Mesenteric fat pad (tissue), 1 donor: ENCODE measurements around the gene PLXNA2. TPM values are rescaled to one million over a fixed set of nuclear protein-coding genes. Genes with fewer than 3 reads are reported as not detected.

Source experiments
- DNase-seq: peaks from one replicate; pipeline ENCODE4 v3.0.0-alpha.2; 2020; ENCODE audit warnings: low spot score
- total RNA-seq: library from RNA; stranded (reverse); fragmentation: NEBNext Ultra II Directional; extraction: Animal tissue kit (Norgen Biotek cat#: 25700); gene quantifications from one replicate; pipeline ENCODE4 v1.2.1, GENCODE V29; 2021
- donor health status: DM: yes; HTN: yes; CAD: no.

The PLXNA2 gene
- total RNA-seq, 1 donor from 2014 or later = 49.0 TPM

- no peak for DNase-seq
Measured at GRCh38 chr1:208265525-208265924, 21.3 kb upstream of the PLXNA2 start.

GRCh38 chr1:208265122-208265469 is 20.9 kb upstream of the PLXNA2 start:
- no peak for DNase-seq

DNA sequence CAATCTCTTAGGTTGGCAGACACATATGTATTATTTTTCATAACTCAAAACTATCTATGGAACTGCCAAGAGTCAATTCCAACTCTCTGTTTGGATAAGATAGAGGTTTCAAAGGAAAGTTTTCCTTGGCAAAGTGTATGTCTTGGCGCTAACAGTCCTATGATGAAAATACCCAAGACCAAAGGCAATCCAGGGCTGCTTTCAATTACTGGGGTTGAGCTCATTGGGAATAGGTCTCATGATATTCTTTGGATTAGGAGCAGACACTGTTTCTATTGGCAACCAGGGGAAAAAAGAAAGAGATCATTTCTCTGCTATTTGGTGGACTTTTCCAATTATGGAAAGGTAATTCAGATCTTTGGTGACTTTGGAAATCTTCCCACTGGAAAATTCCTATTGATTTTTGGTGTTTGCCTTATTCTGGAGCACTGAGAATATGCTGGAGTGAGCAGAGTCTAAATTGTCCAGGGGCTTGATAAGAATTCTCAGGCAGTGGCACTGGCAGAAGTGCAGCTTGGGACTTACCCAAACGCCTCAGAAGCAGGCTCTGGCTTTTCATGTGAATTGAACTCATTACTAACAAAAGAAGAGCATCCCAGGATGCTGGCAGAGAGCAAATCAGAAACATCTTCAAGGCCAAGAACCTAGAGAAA is 20.4 kb upstream of the PLXNA2 start:
- DNase-seq = no peak

DNA sequence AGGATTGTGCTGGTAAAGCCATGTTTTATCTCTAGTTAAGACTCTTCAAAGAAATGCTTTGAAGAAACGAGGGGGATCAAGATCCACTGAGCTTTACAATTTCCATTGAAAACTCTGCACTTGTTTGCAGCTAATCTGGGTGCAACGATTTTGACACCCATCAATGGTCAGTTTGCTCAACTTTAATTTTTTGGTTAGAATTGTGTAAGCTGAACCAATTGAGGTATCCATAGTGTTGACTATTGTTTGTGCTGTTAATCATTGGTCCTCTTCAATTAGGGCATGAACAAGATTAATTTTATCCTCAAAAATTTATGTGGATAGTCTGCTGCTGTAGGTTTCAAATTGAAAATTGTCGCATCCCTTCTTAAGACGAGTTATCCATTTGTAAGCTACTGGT is 17.7 kb upstream of the PLXNA2 start:
- DNase-seq = no peak

DNA sequence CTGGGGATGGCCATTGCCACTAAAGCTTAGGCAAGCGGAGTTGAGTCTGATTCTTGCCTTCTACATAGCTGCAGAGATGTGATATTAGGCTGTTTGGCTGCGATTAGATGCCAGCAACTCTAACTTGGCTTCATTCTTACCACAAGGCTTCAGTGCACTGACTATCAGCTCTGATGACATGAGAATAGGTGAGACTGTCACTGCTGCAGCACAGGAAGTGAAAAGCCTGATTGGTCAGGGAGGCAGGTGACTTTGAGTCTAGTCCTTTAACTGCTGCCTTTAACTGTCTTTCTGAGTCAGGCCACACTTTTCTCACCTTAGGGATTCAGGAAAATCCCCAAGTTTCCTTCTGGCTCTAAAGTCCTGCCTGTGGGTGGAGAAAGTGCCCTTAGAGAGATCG is 14.1 kb upstream of the PLXNA2 start:
- no peak for DNase-seq

GRCh38 chr1:208257351-208257750 is 13.2 kb upstream of the PLXNA2 start:
- no peak for DNase-seq

DNA sequence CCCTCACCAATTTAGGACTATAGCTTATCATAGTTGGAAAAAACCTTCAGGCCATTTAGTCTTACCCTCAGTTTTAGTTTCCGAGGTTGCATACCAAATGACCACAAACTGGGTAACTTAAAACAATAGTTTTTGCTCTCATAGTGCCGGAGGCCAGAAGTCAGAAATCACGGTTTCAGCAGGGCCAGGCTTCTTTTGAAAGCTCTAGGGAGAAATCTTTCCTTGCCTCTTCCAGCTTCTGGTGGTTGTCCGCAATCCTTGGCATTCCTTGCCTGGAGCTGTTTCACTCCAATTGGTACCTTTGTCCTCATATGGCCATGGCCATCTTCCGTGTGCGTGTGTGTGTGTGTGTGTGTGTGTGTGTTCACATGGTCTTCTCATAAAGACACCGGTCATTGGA is 12.4 kb upstream of the PLXNA2 start:
- DNase-seq = no peak

GRCh38 chr1:208256091-208256490 is 11.9 kb upstream of the PLXNA2 start:
- DNase-seq = no peak

- DNase-seq = no peak
Measured at GRCh38 chr1:208254862-208255261, 10.7 kb upstream of the PLXNA2 start.

DNA sequence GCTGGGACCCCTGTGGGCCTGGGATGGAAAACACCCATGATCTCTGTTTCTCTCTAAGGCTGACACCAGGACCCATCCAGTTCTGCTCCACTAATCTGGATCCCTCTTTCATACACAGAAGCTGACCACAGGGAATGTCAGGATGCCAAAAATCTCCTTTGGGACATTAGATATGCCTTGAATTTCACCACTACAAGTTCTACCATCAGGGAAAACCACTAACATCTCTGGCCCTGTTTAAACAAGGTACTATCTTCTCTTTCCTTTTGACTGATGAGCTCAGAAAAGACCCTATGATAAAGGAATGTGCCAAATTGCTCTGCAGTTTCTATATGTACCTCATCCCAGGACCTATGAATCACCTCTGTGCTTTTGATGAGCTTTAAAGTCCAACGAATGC is 10.2 kb upstream of the PLXNA2 start:
- DNase-seq = no peak

- DNase-seq = no peak
Measured at GRCh38 chr1:208252836-208253576, 8.8 kb upstream of the PLXNA2 start.

DNA sequence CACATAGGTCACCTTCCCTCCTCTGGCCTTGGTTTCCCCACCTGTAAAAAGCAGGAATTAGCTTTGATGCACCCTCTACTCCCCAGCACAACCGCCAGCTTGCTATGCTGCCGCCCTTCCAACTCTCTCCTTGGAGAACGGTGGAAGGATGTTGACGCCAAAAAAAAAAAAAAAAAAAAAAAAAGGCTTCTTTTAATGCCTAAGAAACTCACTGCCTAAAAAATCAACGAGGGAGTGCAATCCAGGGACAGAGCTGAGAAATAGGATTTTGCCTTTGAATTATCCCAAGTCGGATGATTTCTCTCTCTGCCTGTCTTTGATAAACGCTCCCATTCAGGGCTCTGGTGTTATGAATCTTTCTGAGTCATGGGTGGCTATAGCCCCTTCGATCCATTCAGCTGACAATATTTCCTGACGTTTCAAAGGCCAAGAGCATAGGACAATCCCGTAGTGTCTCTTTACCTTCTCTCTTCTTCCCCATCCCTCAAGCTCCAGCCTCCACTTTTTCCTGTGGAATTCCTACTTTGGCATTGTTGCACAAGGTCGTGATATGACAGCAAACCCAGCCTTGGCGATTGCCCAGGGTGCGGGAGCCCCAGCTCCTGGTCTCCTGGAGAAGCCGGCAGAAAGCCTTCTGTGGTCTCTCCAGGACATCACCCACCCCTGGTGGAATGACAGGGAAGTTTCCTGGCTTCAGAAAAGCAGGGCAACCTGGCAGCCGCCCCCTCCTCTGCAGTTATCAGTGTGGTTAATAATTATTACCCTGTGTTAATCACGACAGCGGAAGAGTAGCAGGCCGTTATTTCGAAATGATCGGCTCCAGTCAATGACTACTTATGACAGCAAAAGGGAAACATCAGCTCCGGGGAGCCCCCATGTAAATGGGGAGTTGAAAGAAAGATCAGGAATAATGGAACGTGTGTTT is 8.0 kb upstream of the PLXNA2 start:
- no peak for DNase-seq

GRCh38 chr1:208251015-208251414 is 6.8 kb upstream of the PLXNA2 start:
- no peak for DNase-seq

GRCh38 chr1:208250613-208251012 is 6.4 kb upstream of the PLXNA2 start:
- no peak for DNase-seq

DNA sequence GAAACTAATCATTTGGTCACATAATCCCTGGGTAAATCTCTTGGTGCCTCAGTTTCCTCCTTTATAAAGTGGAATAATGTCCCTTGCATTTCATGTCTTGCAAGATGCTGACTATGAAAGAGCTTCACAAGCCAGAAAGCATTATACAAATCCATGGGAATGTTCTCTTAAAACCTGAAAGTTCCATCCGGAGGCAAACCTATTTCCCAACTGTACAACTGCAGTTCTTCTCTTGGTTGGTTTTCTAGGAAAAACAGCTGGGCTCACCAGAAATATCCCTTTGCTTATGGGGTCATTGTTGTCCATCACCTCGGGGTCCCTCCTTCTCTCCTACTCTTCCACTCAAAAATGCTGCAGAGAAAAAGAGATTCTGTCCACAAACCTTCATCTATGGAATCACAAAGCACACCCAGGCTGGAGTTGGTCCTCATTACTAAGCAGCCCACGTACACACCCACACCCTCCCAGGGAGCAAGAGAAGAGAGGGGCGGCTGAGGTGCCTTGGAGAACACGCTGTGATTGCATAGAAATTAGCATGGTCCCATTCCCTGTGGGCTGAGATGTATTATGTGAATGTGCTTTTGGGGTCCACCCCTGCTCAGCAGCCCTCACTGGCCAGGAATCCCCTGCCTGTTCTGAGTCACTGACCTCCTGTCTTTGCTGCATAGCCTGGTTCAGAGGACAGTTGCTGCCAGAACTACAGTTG is 5.0 kb upstream of the PLXNA2 start:
- no peak for DNase-seq

DNA sequence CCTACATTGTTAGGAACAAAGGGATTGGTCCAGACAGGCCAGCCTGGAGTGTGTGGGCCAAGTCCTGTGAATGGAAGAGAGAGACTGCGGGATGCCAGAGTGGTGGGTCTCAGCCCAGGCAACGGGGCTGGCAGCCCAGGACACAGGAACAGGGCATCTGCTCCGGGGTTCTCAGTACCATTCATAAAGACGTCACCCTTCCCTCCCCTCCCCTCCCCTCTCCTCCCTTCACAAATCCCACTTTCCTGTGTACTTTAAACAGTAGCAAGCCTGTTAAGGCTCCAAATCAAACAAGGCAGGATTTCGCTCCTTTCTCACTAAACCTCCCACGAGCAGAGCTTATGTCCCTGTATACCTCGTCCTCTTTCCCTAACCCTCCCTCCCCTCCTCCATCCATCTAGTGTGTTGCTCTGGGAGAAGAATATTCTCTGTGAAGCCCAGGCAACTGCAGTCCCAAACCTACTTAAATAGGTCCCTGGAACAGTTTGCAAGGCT is 4.2 kb upstream of the PLXNA2 start:
- DNase-seq = no peak

DNA sequence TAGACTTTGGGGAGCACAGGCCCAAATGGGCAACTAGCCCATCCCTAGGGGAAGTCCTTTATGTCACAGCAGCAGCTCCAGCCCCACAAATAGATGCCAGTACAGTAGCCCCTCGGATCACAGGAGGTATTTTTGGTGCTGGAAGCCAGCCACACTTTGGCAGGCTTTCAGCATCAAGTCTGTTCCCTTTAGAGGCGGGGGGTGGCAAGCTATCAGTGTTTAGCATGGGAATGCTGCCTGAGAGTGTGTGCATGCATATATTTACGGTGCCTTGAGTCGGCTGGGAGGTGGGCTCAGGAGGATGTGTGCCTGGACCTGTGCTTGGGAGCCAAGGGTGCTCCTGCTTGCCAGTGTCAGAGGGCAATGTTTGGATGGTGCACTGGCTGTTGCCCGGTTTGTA is 3.5 kb upstream of the PLXNA2 start:
- no peak for DNase-seq

GRCh38 chr1:208245185-208245705 is 1.1 kb upstream of the PLXNA2 start:
- DNase-seq = no peak

- no peak for DNase-seq
Measured at GRCh38 chr1:208243527-208243966, 637 bp downstream of the PLXNA2 start.

DNA sequence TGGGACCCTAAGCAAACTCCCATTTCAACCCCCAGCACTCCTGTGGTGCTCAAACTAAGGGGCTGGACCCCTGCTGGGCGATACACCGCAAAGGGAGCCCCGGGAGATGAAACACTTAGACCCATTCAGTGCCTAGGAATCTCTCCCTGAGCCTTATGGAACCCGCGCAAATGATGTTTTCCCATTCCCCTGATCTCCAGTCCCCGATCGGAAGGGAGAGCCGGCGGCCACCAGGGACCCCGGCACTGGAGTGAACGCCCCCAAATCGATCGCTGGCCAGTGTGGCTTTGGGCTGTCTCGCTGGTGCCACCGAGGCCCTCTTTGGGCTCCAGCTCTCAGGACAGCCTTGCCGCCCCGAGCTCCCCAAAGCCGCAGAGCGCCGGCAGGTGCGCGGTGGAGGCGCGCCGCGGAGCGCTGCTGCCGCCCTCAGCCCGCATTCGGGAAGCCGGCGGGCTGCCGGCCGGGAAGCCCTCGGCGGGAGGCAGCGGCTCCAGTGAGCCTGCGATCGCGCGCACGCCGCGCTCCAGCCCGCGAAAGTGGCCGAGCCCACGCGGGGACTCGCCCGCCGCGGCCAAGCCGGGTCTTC is 1.1 kb downstream of the PLXNA2 start:
- no peak for DNase-seq

DNA sequence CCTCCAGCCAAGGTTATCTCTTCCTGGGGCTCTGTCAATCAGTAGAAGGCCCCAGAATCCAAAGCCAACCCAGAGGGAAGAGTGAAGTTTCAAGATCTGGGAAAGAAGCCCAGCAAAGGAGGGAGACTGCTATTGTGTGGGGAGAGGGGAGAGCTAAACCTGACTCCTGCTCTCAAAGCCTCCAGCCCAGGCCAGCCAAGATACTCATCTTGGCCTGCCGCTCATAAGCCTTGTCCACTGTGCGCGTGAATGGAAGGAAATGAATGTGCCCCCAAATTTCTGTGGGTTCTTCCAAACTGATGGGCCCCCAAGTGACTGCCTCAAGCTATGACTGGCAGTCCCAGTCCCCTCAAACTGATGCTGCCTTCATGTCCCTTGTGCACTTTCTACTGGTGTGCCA is 2.0 kb downstream of the PLXNA2 start:
- no peak for DNase-seq
